CD14-positive monocyte (primary cell): ENCODE results near the gene GAST. TPM values are rescaled to one million over a fixed set of nuclear protein-coding genes. Genes with fewer than 3 reads are reported as not detected.

Source experiments
- DNase-seq, 3 donors: peaks; one replicate each; pipeline ENCODE4 v3.0.0-alpha.2; 2011 to 2022
- H2AFZ ChIP-seq: 2 replicates; pipeline ENCODE4 v1.6.0; 2012; ENCODE audit warnings: mild to moderate bottlenecking, low read depth, low read length, inconsistent platforms; ENCODE audit not compliant: insufficient read depth, poor library complexity, severe bottlenecking
- H3K27ac ChIP-seq, 2 donors: 1 replicate in 1 of 2; 2 replicates in 1 of 2; pipeline ENCODE4 v1.5.1; 2012 to 2013; ENCODE audit warnings: low read length in 2 of 2, control low read depth in 1 of 2, inconsistent platforms in 1 of 2, low read depth in 1 of 2, mild to moderate bottlenecking in 1 of 2
- H3K27me3 ChIP-seq, 2 donors: one replicate each; pipeline versions ENCODE4 v1.6.0 to v1.6.1; 2011 to 2013; ENCODE audit warnings: low read length in 2 of 2; ENCODE audit not compliant: control insufficient read depth in 2 of 2, insufficient read depth in 2 of 2
- H3K36me3 ChIP-seq, 2 donors: replicated peaks in 1 of 2; 1 replicate in 1 of 2; 2 replicates in 1 of 2; pipeline versions ENCODE4 v1.5.1 to v1.6.1; 2012 to 2013; ENCODE audit warnings: low read length in 2 of 2, control low read depth in 1 of 2, inconsistent platforms in 1 of 2, mild to moderate bottlenecking in 1 of 2; ENCODE audit not compliant: insufficient read depth in 2 of 2, control insufficient read depth in 1 of 2
- H3K4me1 ChIP-seq, 2 donors: 1 replicate in 1 of 2; 2 replicates in 1 of 2; pipeline versions ENCODE4 v1.5.1 to v1.6.1; 2012 to 2013; ENCODE audit warnings: low read length in 2 of 2, control low read depth in 1 of 2, inconsistent platforms in 1 of 2, mild to moderate bottlenecking in 1 of 2, moderate library complexity in 1 of 2; ENCODE audit not compliant: insufficient read depth in 2 of 2, control insufficient read depth in 1 of 2
- H3K4me2 ChIP-seq: replicated peaks from 2 replicates; pipeline ENCODE3; 2012; ENCODE audit warnings: low read length, moderate library complexity, mild to moderate bottlenecking; ENCODE audit not compliant: poor library complexity, severe bottlenecking; ENCODE audit errors: extremely low read depth
- H3K4me3 ChIP-seq, 3 experiments: fragments of 200-600 bp in 1 of 3; sonication (generic) in 1 of 3; replicated peaks in 1 of 3; 1 replicate in 2 of 3; 2 replicates in 1 of 3; pipeline ENCODE4 v1.5.1; 2011 to 2013; ENCODE audit warnings: low read length in 3 of 3, mild to moderate bottlenecking in 3 of 3, control low read depth in 2 of 3, low read depth in 2 of 3, inconsistent platforms in 1 of 3, moderate library complexity in 1 of 3
- H3K79me2 ChIP-seq: 2 replicates; pipeline ENCODE4 v1.6.0; 2012; ENCODE audit warnings: mild to moderate bottlenecking, control low read depth, inconsistent platforms, low read length, moderate library complexity; ENCODE audit not compliant: insufficient read depth
- H3K9ac ChIP-seq: 2 replicates; pipeline ENCODE4 v1.6.0; 2017; ENCODE audit warnings: low read length, mild to moderate bottlenecking; ENCODE audit not compliant: insufficient read depth, poor library complexity, severe bottlenecking
- H3K9me3 ChIP-seq, 2 donors: replicated peaks in 1 of 2; 1 replicate in 1 of 2; 2 replicates in 1 of 2; pipeline versions ENCODE4 v1.5.1 to v1.6.1; 2012 to 2013; ENCODE audit warnings: low read length in 2 of 2, control low read depth in 1 of 2; ENCODE audit not compliant: control insufficient read depth in 1 of 2, insufficient read depth in 1 of 2
- H4K20me1 ChIP-seq: 2 replicates; pipeline ENCODE4 v1.6.0; 2012; ENCODE audit warnings: mild to moderate bottlenecking, low read length, control low read depth, moderate library complexity; ENCODE audit not compliant: insufficient read depth
- H3K27ac Mint-ChIP-seq, 7 donors: one replicate each; pipeline ENCODE4 v1.8.0; 2020; ENCODE audit warnings: mild to moderate bottlenecking in 7 of 7, mixed read lengths in 7 of 7, moderate library complexity in 6 of 7, inconsistent platforms in 2 of 7
- H3K27me3 Mint-ChIP-seq, 3 donors: one replicate each; pipeline ENCODE4 v1.8.0; 2021 to 2022; ENCODE audit warnings: low read depth in 3 of 3, mild to moderate bottlenecking in 3 of 3, mixed read lengths in 3 of 3, moderate library complexity in 3 of 3, inconsistent platforms in 1 of 3
- H3K36me3 Mint-ChIP-seq, 2 donors: one replicate each; pipeline ENCODE4 v1.8.0; 2020; ENCODE audit warnings: mixed read lengths in 2 of 2, inconsistent platforms in 1 of 2, mild to moderate bottlenecking in 1 of 2
- H3K4me1 Mint-ChIP-seq: one replicate; pipeline ENCODE4 v1.8.0; 2020; ENCODE audit warnings: mild to moderate bottlenecking, mixed read lengths
- H3K4me3 Mint-ChIP-seq, 2 donors: one replicate each; pipeline ENCODE4 v1.8.0; 2020; ENCODE audit warnings: mild to moderate bottlenecking in 2 of 2, mixed read lengths in 2 of 2, moderate library complexity in 1 of 2
- H3K9me3 Mint-ChIP-seq, 7 donors: one replicate each; pipeline ENCODE4 v1.8.0; 2020 to 2022; ENCODE audit warnings: mixed read lengths in 7 of 7, mild to moderate bottlenecking in 6 of 7, moderate library complexity in 6 of 7, inconsistent platforms in 2 of 7
- CTCF ChIP-seq: fragments of 200-600 bp; IDR thresholded peaks from one replicate; pipeline ENCODE4 v1.8.0; 2022; ENCODE audit warnings: antibody characterized with exemption, mild to moderate bottlenecking
- WGBS: methylation state at CpG from one replicate; pipeline ENCODE4 v1.1.5; 2013; ENCODE audit warnings: missing lambda C conversion rate; ENCODE audit not compliant: insufficient coverage; 5-methylcytosine and 5-hydroxymethylcytosine counted together
- intact Hi-C, 2 donors: fragments of 100-400 bp; cut with micrococcal nuclease; formaldehyde crosslinking; loops; one replicate each; pipeline versions ENCODE4 v1.15.0 to v1.15.1; 2023
- polyA plus RNA-seq, 3 donors: library from polyadenylated mRNA; depleted of rRNA in 1 of 3; unstranded in 2 of 3; stranded (reverse) in 1 of 3; fragments of 300-500 nt in 2 of 3; fragments of >200 nt in 1 of 3; fragmentation: Illumina TruSeq in 2 of 3; gene quantifications; 1 replicate in 2 of 3; 2 replicates in 1 of 3; pipeline ENCODE4 v1.2.3, GENCODE V29; 2012 to 2021

Gene GAST
- polyA plus RNA-seq, 3 donors = not detected

GRCh38 chr17:41724476-41725050 lies 12.4 kb downstream of the GAST start:
- no peak overlapping the region for H3K4me3 ChIP-seq
- H3K4me2 ChIP-seq = no peak overlapping the region
- intact Hi-C loops = no loop called here
- no peaks in the 10 kb centered on the region for H4K20me1 ChIP-seq
- Mint-ChIP-seq H3K27me3 (peaks cover 0 to 7% (median 6%) of the 10 kb centered on the region in 3 donors), H3K4me1 (no peaks in the 10 kb centered on the region), H3K9me3 (peaks cover 0 to 2% (median 0%) of the 10 kb centered on the region in 7 donors), H3K36me3 (no peaks in the 10 kb centered on the region), H3K4me3 (no peak overlapping the region), H3K27ac (no peak overlapping the region)
- no peaks in the 10 kb centered on the region for H3K4me1 ChIP-seq
- no peaks in the 10 kb centered on the region for H3K79me2 ChIP-seq
- TF ChIP-seq CTCF = no peak
- no peaks in the 10 kb centered on the region for H3K27me3 ChIP-seq
- no peak overlapping the region for H3K9ac ChIP-seq
- no peaks in the 10 kb centered on the region for H3K36me3 ChIP-seq
- no peaks in the 10 kb centered on the region for H3K9me3 ChIP-seq
- no peak overlapping the region for H2AFZ ChIP-seq
- no peak overlapping the region for H3K27ac ChIP-seq
- DNase-seq = no peak
- 91% methylated on average over 16 of the region's 17 CpGs for WGBS

GRCh38 chr17:41725134-41725533 lies 13.0 kb downstream of the GAST start:
- H3K9me3 ChIP-seq = no peaks in the 10 kb centered on the region
- no peak overlapping the region for H2AFZ ChIP-seq
- H3K9me3 Mint-ChIP-seq = peaks cover 0 to 2% (median 0%) of the 10 kb centered on the region in 7 donors

More at GRCh38 chr17:41725134-41725533, 13.0 kb downstream of the GAST start:
- Histone ChIP-seq H3K4me1 (no peaks in the 10 kb centered on the region), H3K9ac (no peak overlapping the region), H3K27me3 (peaks cover 0 to 1% of the 10 kb centered on the region in 2 donors), H3K4me2 (no peak overlapping the region), H3K36me3 (no peaks in the 10 kb centered on the region), H3K79me2 (no peaks in the 10 kb centered on the region), H3K4me3 (no peak overlapping the region), H4K20me1 (no peaks in the 10 kb centered on the region), H3K27ac (no peak overlapping the region)
- Mint-ChIP-seq H3K36me3 (no peaks in the 10 kb centered on the region), H3K27me3 (peaks cover 2 to 10% (median 10%) of the 10 kb centered on the region in 3 donors), H3K4me1 (no peaks in the 10 kb centered on the region), H3K27ac (no peak overlapping the region), H3K4me3 (no peak overlapping the region)
- TF ChIP-seq CTCF = no peak
- no CpG with 5 or more reads among the region's 5 CpGs for WGBS
- DNase-seq = no peak
- intact Hi-C loops = no loop called here
